Measurements from ENCODE around the gene LRGUK. TPM values are rescaled to one million over a fixed set of nuclear protein-coding genes. Genes with fewer than 3 reads are reported as not detected.

The LRGUK gene
- total RNA-seq, 1 donor from 2014 or later: 1.4 TPM

GRCh38 chr7:134126146-134126545 is 994 bp upstream of the LRGUK start:
- DNase-seq: no peak

GRCh38 chr7:134126596-134126965 is 559 bp upstream of the LRGUK start:
- DNase-seq: no peak

GRCh38 chr7:134128829-134129228 is 1.7 kb downstream of the LRGUK start:
- no peak for DNase-seq

DNA sequence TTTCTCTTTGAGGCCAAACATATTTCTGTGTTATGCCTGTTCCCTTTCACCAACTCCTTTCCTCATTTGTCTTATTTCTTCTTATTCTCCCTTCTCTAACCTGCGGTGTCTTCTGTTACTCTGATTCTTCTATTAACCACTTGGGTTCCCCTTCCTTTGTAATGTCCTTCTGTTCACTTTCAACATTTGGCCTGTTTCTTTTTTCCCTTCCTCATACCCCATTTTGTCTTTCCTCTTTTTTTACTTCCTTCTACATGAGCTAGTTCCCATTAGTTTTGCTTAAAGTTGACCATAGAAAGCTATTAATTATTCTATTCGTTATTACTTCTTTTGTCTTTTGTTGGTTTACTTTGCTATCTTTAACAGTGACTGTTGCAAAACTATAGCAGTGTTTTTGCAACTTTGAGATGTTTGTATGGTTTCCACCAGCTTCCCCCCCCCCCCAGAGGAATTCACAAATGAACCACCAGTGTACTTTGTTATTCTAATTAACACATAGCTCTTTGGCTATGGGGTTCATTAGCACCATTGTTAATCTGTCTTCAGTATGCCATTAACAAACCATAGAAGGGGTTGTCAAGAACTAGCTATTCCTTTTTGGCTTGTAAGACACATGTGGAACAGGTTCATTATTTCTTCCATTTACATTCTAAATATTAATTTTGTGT is 2.9 kb downstream of the LRGUK start:
- DNase-seq: no peak

GRCh38 chr7:134134004-134134403 is 6.9 kb downstream of the LRGUK start:
- DNase-seq: no peak

- peak; percentile 4 for DNase-seq
Measured at GRCh38 chr7:134140889-134141867, 14.0 kb downstream of the LRGUK start.

- DNase-seq: no peak
Measured at GRCh38 chr7:134141868-134142264, 14.7 kb downstream of the LRGUK start.

DNA sequence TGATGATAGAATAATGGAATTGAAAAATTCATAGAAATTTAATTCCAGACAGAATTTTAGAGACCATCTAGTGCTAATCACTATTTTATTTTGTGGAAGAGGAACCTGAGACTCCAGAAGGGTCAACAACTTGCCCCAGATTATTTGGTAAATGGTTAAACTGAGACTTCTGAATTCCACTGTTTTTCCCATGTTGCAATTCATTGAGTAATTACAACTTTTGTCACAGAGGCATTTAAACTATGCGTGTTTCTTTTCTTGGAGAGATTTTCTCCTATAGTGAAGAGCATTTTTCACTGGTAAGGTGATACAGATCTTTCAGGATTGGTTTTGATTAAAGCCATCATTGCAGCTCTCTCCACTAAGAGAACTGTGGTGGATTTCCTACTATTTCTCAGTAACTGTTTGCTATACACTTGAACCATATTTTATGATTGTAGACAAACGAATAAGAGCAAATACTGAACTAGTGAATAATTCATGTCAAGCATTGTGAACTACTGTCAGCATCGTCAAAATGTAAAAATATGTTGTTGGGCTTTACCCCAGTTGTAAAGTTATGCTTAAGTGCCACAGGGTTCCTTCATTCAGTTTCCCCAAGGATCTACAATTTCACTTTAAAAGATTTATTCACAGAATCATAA is 26.5 kb downstream of the LRGUK start:
- DNase-seq: no peak

DNA sequence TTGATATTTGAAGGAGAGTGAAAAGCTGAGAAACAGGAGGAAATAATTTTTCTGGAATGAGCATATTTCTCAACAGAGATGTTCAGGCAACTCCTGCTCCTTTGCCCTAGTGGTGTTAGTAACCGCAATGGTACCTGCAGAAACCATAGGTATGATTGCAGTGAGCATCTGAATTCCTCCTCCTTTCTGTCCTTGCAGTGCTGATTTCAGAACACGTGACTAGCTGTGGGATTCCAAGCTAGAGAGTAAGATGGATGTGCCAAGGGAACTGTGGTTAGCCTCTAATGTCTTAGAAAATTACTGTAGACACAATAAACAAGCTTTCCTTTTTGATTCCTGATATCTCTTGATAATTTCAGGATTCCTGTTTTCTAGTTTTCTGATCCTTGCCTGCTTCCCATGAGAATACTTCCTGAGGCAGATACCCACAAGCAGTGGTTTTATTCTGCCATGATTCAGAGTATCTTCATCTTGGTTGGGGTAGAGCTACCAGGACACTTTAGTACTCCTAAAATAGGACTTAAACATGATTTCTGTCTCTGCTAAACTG is 27.5 kb downstream of the LRGUK start:
- no peak for DNase-seq

DNA sequence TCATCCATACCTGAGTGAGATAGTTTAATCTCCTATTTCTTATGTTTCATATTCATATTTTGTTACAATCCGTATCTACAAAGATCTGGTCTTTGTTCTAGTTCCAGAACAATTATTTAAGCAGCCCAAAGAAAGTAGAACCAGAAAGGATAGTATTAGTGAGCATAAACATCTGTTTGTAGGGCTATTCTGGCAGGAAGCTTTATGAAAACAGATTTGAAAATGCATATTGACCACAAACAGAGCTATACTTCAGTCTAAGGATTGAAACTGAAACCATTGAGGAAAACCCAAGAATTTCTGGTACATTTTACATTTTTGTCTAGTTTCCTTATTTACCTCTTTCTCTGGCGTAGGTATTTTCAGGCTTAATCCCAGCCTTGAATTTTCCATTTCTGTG is 28.1 kb downstream of the LRGUK start:
- no peak for DNase-seq

DNA sequence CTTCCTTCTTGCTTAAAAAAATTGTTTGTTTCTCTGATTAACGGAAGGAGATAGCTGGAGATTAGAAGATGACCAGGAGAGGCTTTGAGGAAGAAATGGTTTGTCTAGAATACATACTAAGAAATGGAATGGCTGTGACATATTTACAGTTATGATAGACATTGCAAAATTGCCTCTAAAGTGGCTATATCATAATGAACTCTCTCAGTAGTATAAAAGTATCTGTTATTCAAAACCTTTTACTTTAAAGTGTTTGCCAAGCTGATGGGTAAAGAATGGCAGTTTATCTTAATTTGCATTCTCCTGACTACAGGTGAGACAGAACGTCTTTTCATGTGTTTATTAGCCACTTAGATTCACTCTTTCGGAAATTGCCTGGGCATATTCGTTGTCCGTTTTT is 28.7 kb downstream of the LRGUK start:
- DNase-seq: no peak

DNA sequence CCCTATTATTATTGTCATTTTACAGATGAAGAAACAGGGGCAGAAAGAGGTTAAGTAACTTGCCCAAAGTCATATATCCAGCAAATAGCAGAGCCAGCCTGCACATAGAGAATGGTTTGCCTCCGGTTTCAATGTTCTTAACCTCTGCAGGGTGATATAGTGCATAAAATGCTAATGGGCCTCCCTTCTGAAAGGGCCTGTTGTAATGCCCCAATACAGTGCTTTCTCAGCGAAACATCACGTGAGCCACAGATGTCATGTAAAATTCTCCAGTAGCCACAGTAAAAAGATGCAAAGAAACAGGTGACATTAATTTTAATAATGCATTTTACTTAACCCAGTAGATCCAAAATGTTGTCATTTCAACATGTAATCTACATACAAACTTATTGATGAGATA is 38.1 kb downstream of the LRGUK start:
- DNase-seq: no peak

DNA sequence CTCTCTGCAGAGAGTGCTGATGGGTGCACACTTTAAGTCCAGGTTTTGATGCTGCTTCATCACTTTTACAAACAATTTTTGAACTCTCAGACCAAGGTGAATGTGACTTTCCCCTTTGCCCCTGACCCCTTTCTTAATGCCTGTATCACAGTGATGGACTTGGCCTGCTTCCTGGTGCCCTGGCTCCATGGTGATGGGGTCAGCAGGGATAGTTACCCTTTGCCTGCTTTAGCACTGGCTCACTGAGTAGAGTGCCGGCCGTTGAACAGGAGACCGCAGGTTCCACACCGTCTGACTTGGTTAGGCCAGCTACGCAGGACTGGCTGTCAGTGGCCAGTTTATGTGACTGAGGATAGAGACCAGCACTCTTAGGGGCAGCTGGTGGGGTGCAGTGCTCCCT is 40.1 kb downstream of the LRGUK start:
- no peak for DNase-seq

DNA sequence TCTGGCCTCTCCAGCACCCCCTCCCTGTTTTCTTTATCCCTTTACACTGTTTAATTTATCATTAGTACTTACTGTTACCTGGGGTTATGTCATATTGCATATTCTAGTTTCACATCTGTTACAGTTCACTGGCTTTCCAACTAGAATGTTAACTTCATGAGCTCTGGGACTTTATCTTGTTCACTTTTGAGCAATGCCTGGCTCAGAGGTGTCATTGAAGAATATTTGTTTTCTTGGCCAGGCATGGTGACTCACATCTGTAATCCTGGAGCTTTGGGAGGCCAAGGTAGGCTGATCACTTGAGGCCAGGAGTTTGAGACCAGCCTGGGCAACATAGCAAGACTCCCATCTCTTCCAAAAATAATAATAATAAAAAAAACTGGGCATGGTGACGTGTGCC is 40.7 kb downstream of the LRGUK start:
- no peak for DNase-seq

GRCh38 chr7:134174795-134175261 is 47.7 kb downstream of the LRGUK start:
- no peak for DNase-seq

- no peak for DNase-seq
Measured at GRCh38 chr7:134175334-134176036, 48.3 kb downstream of the LRGUK start.

GRCh38 chr7:134176037-134176350 is 48.9 kb downstream of the LRGUK start:
- DNase-seq: peak; percentile 35

DNA sequence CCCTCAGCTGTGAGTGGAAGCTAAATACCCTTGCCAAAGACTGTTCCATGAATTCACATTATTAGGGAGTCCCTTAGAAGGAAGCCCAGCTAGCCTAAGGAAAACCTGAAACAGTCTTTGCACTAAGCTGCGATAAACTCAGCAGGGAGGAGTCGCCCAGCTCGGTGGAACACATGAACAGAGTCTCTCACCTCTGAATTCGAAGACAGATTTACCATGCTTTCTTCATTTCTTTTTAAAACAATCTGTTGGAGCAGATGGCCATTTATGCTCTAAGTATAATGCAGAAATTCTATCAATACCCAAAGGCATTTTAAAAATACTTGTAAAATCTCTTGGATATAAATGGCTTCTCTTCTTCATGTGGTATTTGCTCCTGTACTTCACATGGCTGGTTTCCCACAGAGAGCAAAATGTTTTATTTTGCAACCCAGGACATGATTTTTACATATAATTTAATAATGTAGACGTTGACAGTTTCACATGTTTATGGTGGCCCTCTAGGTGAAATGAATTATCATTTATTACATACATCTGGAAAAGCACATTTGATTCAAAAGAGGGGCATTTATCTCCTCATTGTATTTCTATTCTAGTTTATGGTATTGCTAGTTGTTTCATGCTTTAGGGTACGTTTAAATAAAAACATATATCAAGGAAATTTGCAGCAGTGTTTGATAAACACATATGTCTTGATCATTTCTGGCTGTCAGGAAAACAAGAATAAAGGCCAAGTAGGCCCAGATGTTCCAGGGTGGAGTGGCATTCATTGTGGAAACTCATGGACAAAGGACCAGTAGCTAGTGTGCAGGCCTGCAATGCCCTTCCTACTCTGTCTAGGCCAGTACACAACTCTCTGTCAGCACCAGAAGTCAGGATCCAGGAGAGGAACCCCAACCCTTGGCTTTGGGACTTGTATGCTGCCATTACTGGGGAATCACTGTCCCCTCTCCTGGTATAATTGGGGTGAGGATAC is 52.2 kb downstream of the LRGUK start:
- DNase-seq: no peak

DNA sequence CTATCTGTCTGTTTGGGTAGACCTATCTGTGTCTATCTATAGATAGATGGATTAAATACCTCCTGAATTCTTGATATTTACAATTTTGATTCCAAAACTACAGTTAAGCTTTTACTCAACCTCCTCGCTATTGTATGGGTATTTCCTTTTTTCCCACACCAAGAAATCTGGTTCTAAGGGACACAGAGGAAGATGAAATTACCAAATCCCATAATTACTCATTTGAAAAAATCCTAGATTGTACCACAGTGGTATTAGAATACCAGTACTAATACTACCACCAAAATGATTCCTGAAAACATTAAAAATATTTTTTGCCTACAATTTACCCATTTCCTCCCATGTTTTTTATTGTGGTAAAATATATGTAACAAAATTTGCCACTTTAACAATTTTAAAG is 53.2 kb downstream of the LRGUK start:
- DNase-seq: no peak

GRCh38 chr7:134182078-134182477 is 54.9 kb downstream of the LRGUK start:
- no peak for DNase-seq

DNA sequence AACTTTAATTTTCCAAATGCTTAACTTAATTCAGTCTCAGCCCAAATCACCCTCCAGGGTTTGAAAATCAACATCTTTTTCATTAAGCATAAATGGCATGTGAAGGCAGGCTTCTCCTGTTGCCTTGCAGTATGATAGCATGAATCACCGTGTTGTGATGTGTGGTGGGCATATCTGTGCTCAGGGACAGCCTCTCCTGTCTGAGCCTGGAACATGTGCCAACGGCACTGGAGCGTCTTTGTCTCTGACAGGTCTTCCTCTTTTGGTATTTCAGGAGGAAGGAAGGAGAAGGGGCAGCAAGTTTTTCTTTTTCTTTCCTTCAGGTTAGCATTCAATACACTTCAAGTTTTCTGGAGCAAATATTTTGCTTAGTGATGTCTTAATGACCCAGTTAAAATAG is 57.6 kb downstream of the LRGUK start:
- no peak for DNase-seq

All from skin of body (tissue), 2 donors.